OCI-LY1 (cell line): ENCODE results near the gene PROZ.

Experiments
- EZH2 ChIP-seq: fragments of 200-600 bp; sonication (generic), shearing (Covaris generic); IDR thresholded peaks from 2 replicates; pipeline ENCODE4 v1.8.0; 2017; ENCODE audit warnings: borderline replicate concordance, mixed run types, mild to moderate bottlenecking, antibody characterized with exemption, low read length, moderate library complexity, mixed read lengths
- TF ChIP-seq, protein P1 (sequence below): fragments of 200-600 bp; sonication (generic), shearing (Covaris generic); IDR thresholded peaks from 2 replicates; pipeline ENCODE4 v1.5.1; 2017; ENCODE audit warnings: mild to moderate bottlenecking, antibody characterized with exemption, low read length, moderate library complexity, mixed read lengths

DNA sequence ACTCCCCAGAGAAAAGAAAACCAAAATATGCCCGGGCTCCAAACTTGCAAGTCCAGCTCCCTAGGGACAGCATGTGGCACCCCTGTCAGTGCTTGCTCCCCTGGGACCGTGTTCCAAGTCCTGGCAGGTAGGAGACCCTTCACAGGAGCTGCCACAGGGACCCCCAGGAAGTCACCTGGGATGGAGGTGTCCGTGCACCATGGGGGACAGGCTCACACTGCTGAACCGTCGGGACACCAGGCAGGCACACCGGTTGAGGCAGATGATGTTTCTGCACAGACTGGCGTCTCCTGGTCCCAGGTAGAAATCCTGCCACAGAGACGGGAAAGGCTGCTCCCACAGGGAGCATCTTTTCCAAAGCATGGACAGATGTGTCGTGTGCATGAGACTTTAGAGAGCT, 11.7 kb upstream of the PROZ start:
- no peak for TF ChIP-seq EZH2
- TF ChIP-seq, protein P1, sequence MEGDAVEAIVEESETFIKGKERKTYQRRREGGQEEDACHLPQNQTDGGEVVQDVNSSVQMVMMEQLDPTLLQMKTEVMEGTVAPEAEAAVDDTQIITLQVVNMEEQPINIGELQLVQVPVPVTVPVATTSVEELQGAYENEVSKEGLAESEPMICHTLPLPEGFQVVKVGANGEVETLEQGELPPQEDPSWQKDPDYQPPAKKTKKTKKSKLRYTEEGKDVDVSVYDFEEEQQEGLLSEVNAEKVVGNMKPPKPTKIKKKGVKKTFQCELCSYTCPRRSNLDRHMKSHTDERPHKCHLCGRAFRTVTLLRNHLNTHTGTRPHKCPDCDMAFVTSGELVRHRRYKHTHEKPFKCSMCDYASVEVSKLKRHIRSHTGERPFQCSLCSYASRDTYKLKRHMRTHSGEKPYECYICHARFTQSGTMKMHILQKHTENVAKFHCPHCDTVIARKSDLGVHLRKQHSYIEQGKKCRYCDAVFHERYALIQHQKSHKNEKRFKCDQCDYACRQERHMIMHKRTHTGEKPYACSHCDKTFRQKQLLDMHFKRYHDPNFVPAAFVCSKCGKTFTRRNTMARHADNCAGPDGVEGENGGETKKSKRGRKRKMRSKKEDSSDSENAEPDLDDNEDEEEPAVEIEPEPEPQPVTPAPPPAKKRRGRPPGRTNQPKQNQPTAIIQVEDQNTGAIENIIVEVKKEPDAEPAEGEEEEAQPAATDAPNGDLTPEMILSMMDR: no peak
